ENCODE measurements around the gene SERGEF.
"Not testable (repeated sequence)": the region's sequence is repeated elsewhere in the genome, so short reads cannot be mapped to it uniquely, and the experiment has no call there.

Gene SERGEF

GRCh38 chr11:18000128-18000527, 12.7 kb downstream of the SERGEF start:
- DNase-seq: not testable (repeated sequence)

GRCh38 chr11:17992916-17993315, 19.9 kb downstream of the SERGEF start:
- DNase-seq: no peak

GRCh38 chr11:17991783-17992433, 20.9 kb downstream of the SERGEF start:
- DNase-seq: peak; percentile 63

- DNase-seq: no peak
These were observed 23.5 kb downstream of the SERGEF start for GRCh38 chr11:17989306-17989705.

- DNase-seq: no peak
These were observed 24.4 kb downstream of the SERGEF start for GRCh38 chr11:17988465-17988864.

DNA sequence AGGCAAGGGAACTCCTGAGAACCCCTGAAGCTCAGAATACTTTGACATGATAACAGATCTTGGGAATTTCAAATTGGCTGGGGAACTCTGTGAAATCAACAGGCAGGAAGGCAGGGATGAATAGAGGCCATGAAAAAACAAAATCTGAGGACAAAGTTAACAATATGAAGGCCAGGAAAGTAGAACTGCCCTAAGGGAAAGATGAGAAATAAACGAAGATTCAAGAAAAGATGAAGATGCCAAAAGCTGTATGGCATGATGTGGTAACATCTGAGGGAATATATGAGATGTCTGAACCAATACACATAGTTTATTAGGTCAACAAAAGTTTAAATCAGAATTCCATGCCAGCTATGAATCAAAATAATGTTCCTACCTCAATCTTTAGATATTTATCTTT, 25.0 kb downstream of the SERGEF start:
- DNase-seq: no peak

DNA sequence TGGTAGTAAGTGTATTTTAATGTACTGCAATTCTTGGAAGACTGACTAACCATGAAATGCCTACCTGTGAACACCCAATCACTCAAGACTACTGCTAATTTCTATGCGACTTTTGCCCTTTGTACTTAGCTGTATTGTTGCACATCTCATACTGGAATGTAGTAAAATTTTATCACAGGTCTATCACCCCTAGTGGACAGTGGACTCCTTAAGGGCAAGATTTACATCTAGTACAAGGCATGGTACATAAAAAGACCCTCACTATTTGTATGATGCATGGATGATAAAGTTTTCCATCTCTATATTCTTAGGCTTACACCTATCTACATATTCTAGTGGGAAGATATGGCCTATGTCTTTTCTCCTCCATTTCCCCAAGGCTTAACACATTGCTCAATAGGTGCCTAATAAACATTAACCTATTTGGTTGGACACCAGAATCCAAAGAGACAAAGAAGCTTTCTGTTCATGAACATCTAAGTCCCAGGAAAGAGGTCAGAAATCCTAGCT, 26.1 kb downstream of the SERGEF start:
- no peak for DNase-seq

- no peak for DNase-seq
These were observed 26.7 kb downstream of the SERGEF start for GRCh38 chr11:17986007-17986710.

GRCh38 chr11:17985517-17985916, 27.3 kb downstream of the SERGEF start:
- no peak for DNase-seq

DNA sequence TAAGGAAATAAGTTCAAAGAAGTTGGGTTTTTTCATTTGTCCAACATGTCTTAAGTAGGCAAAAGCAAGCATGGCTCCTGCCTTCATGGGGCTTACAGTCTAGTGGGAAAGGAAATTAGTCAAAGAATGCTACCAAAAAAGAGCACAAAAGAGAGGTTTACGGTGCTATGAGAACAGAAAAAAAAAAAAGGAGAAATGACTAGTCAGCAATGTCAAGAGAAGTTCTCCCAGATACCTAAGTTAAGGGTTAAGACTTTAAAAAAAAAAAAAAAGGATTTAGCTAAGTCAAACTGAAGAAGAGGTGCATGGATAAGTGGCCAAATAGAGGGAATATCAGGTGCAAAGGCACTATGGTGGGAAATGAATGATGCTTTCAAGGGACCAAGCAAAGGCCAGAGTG, 29.3 kb downstream of the SERGEF start:
- no peak for DNase-seq

GRCh38 chr11:17979770-17980371, 33.0 kb downstream of the SERGEF start:
- peak; percentile 67 for DNase-seq

GRCh38 chr11:17978553-17979287, 34.1 kb downstream of the SERGEF start:
- peak; percentile 84 for DNase-seq

GRCh38 chr11:17976651-17977050, 36.2 kb downstream of the SERGEF start:
- no peak for DNase-seq

DNA sequence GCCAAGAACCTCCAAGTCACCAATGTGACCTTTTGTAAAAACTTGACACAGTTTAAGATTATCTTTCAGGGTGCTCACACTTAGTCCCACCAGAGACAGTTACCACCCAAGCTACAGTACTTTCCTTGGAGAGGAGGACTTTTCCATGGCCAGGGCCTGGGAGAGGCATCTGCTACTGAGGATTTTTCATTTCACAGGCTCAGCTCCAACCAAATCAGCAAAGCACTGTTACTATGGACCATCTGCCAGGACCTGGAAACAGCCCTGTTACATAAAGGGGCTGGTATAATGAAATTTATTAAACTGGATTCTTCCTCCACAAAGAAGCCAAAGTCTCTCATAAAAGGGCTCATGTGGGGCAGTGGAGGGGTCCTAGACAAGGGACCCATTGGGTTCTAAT, 38.6 kb downstream of the SERGEF start:
- DNase-seq: no peak

- peak; percentile 95 for DNase-seq
These were observed 39.9 kb downstream of the SERGEF start for GRCh38 chr11:17972987-17973386.

DNA sequence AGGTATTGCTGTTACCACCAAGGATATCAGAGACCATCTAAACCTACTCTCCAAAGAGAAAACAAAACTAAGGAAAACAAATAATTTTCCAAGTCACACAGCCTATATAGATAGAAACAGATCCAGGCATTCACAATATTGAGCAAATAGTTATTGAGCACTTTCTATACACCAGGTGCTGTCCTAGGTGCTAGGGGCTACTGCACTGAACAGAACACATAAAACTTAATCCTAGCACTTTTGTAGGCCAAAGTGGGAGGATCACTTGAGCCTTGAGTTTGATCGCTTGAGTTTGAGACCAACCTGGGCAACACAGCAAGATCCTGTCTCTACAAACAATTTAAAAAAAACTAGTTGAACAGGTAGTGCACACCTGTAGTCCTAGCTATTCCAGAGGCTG, 44.6 kb downstream of the SERGEF start:
- DNase-seq: no peak

- DNase-seq: no peak
These were observed 45.2 kb downstream of the SERGEF start for GRCh38 chr11:17967661-17968060.

- no peak for DNase-seq
These were observed 52.8 kb downstream of the SERGEF start for GRCh38 chr11:17960091-17960490.

DNA sequence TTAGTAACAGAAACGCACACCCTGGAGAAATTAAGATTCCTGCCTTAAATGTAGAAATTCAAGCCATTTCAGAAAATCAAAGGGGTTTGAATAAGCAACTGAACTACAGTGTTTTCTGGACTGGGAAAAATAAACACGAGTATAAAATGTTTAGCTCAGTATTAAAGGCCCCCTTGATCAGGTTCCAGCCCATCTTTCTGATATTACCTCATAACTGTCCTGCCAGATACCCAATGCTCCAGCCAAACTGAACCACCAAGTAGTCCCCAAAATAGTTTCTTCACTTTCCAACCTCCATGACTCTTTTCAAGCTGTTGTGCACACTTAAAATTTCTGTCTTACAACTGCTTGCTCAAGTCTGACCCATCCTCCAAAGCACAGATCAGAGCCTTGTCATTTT, 54.4 kb downstream of the SERGEF start:
- DNase-seq: no peak

GRCh38 chr11:17954395-17955252, 58.2 kb downstream of the SERGEF start:
- no peak for DNase-seq

GRCh38 chr11:17952487-17952886, 60.4 kb downstream of the SERGEF start:
- no peak for DNase-seq

DNA sequence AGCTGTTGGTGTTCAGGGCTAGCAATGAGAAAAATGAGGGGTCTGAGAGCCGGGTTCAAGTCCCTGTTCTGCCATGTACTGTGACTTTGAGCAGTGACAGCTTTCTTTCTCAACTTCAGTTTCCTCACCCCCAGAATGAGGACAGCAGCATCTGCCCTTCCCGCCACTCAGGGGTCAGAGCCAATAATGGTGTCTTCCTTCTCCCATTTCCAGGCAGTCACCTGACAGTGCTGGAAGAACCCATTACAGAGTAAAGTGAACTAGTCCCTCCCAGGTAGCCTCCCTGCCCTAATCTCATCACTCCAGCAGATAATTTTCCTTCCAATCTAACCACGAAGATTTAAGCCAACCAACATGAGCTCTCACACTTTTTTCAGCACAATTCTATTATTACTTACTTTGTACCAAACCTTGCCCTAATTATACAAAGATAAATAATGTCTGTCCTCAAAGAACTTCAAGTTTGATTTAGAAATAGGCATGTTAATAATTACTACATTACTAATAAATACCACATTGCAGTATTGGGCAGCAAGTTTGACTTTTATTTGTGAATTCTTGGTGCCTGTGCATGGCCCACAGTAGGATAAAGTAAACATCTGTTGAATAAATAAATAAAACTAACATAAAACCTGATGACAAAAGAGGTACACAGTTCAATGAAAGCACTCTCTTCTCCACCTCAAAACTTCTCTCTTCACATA, 61.0 kb downstream of the SERGEF start:
- DNase-seq: no peak

Measured in islet precursor cell (in vitro differentiated cells).